H1 (cell line): ENCODE results near the gene SIM2. TPM values are rescaled to one million over a fixed set of nuclear protein-coding genes. Genes with fewer than 3 reads are reported as not detected.

ENCODE experiments used
- KDM1A ChIP-seq: fragments of 200-600, 300-600 bp; sonication (generic); IDR thresholded peaks from 2 replicates; pipeline ENCODE4 v1.7.1; 2016; ENCODE audit warnings: mild to moderate bottlenecking, low read length, borderline replicate concordance
- polyA plus RNA-seq, 7 experiments: library from polyadenylated mRNA; depleted of rRNA in 3 of 7; stranded (reverse) in 5 of 7; unstranded in 2 of 7; fragments of >200 nt in 5 of 7; fragments of 200-250 nt in 2 of 7; gene quantifications; 1 replicate in 5 of 7; 2 replicates in 1 of 7; 4 replicates in 1 of 7; pipeline versions ENCODE4 v1.2.1 to v1.2.3, GENCODE V29; 2011 to 2013; ENCODE audit warnings: missing spikeins in 2 of 7, mixed read lengths in 2 of 7
- total RNA-seq: library from RNA; stranded (reverse); fragmentation: NEBNext Ultra II Directional; extraction: Animal tissue kit (Norgen Biotek cat#: 25700); gene quantifications from 2 replicates; pipeline ENCODE4 v1.2.1, GENCODE V29; 2021

SIM2 gene
- total and polyA plus RNA-seq, 2 of the 8 experiments (the other 6 are each of a cell fraction or from before 2014, with no cell fraction given): 0.05 to 0.26 TPM

DNA sequence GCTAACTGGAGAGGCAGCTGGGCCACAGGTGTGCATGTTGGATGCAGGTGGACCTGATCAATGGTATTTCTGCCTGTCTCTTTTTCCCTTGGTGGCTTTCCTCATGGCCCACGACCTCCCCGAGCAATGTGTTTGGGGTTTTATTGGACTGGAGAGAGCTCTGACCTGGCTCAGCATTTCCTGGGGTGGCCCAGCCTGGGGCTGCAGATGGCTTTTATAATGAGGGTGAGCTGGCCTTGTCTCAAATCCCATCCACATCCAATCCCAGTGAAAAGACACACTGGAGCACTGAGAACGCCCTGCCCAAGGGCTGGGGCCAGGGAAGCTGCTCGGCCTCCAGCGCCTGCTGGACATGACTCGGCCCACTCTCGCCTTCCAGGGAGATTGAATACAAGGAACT, 44.1 kb downstream of the SIM2 start (continued):
- TF ChIP-seq KDM1A: no peak
